GM12878 (cell line): ENCODE data around the gene MLXIP.

ENCODE experiments used
- CHD4 ChIP-seq: fragments of 200-600 bp; sonication (generic); IDR thresholded peaks from 2 replicates; pipeline ENCODE4 v1.6.1; 2016; ENCODE audit warnings: mild to moderate bottlenecking
- EZH2 ChIP-seq: IDR thresholded peaks from 2 replicates; pipeline ENCODE4 v1.6.1; 2012; ENCODE audit warnings: low read depth, mild to moderate bottlenecking, control low read depth, inconsistent platforms, low read length, borderline replicate concordance; ENCODE audit not compliant: control insufficient read depth
- JUNB ChIP-seq: IDR thresholded peaks from 2 replicates; pipeline ENCODE4 v1.6.1; 2016; ENCODE audit warnings: antibody characterized with exemption, mild to moderate bottlenecking
- POLR2A ChIP-seq: IDR thresholded peaks from 2 replicates; pipeline ENCODE4 v1.6.1; 2011; ENCODE audit warnings: low read depth, mild to moderate bottlenecking, low read length
- TAF1 ChIP-seq: IDR thresholded peaks from 2 replicates; pipeline ENCODE4 v1.6.1; 2011; ENCODE audit warnings: mild to moderate bottlenecking, low read depth, low read length, borderline replicate concordance
- TCF12 ChIP-seq: IDR thresholded peaks from 2 replicates; pipeline ENCODE4 v1.6.1; 2011; ENCODE audit warnings: low read depth, mild to moderate bottlenecking, low read length

GRCh38 chr12:122058549-122059149 is 19.9 kb upstream of the MLXIP start:
- TF ChIP-seq JUNB (no peak), TAF1 (no peak), CHD4 (no peak), TCF12 (no peak), EZH2 (no peak), POLR2A (no peak)
